Measurements from ENCODE around the gene NFIX. TPM values are rescaled to one million over a fixed set of nuclear protein-coding genes. Genes with fewer than 3 reads are reported as not detected.

NFIX gene
- total and polyA plus RNA-seq, 2 donors (not counting 3 experiments of a cell fraction or from before 2014, with no cell fraction given) = 9.8 to 37.7 TPM

GRCh38 chr19:13060233-13060963, 65.1 kb downstream of the NFIX start:
- ChIA-PET CTCF (interaction anchor here (0.5 to 15.7 kb wide), 32 partner anchors 9 to 1018 kb away, joined by 3 to 463 read pairs (median 9); partner anchors contain the start of gene NFIX), POLR2A (interaction anchor here (1.2 to 1.4 kb wide), 4 partner anchors 33 to 40 kb away, joined by 3 to 8 read pairs (median 4); no protein-coding TSS in a partner anchor)
- peak overlapping the region; percentile 74 for H3K4me2 ChIP-seq (ENCODE audit: insufficient read depth, low read length)
- no peak for TF ChIP-seq MAX (IDR thresholded peaks at IDR 0.05; ENCODE audit: insufficient read depth, insufficient read length)
- TF ChIP-seq GATA2 (IDR thresholded peaks at IDR 0.05; ENCODE audit: insufficient read depth, insufficient read length, low read depth, low read length) = no peak
- TF ChIP-seq JUN (IDR thresholded peaks at IDR 0.05; ENCODE audit: borderline replicate concordance, insufficient read depth, insufficient read length, low read depth) = no peak
- H3K36me3 ChIP-seq (ENCODE audit: control insufficient read depth in 2 of 2, extremely low read depth in 1 of 2, insufficient read depth in 2 of 2, low read length in 2 of 2) = no peaks in the 10 kb centered on the region
- no peaks in the 10 kb centered on the region for H3K9me1 ChIP-seq (replicated peaks; ENCODE audit: control insufficient read depth, extremely low read depth, insufficient read depth, low read length)
- intact Hi-C loops (cut with micrococcal nuclease) = loop anchor here (5.0 kb wide), 1 partner anchor 38 kb away; no protein-coding TSS in a partner anchor
- peaks cover 32% of the 10 kb centered on the region for H3K4me1 ChIP-seq (ENCODE audit: control insufficient read depth, extremely low read depth, insufficient read depth, low read length)
- BruUV-seq (replicated peaks) = no TSS peak
- no peaks in the 10 kb centered on the region for H3K27me3 ChIP-seq (ENCODE audit: control insufficient read depth in 2 of 2, insufficient read depth in 2 of 2, low read length in 2 of 2)
- FAIRE-seq (no peak), DNase-seq (ENCODE audit: low read depth, low spot score) (no peak)
- no peak overlapping the region for H3K9ac ChIP-seq (replicated peaks; ENCODE audit: extremely low read depth, insufficient read depth, low read length)
- peak overlapping the region; percentile 83 for H2AFZ ChIP-seq (ENCODE audit: low read depth, low read length)
- H3K27ac ChIP-seq (ENCODE audit: insufficient read depth, low read depth, low read length) = no peak overlapping the region
- dilution Hi-C loops (cut with MboI; ENCODE audit: extremely low pct_ligation_motif_present, low sequenced_read_pairs) = no loop called here
- no peaks in the 10 kb centered on the region for H4K20me1 ChIP-seq (replicated peaks; ENCODE audit: control insufficient read depth, extremely low read depth, insufficient read depth, low read length)
- no peaks in the 10 kb centered on the region for H3K9me3 ChIP-seq (replicated peaks; ENCODE audit: control insufficient read depth, insufficient read depth, low read length)
- no peaks in the 10 kb centered on the region for H3K79me2 ChIP-seq (ENCODE audit: control insufficient read depth, insufficient read depth, low read length)
- H3K4me3 ChIP-seq (replicated peaks in 1 of 3; ENCODE audit: insufficient read depth in 1 of 3, low read depth in 1 of 3, low read length in 3 of 3) = no peak overlapping the region

All from endothelial cell of umbilical vein (primary cell).